Measurements from ENCODE around the gene ALX4.

The ALX4 gene

DNA sequence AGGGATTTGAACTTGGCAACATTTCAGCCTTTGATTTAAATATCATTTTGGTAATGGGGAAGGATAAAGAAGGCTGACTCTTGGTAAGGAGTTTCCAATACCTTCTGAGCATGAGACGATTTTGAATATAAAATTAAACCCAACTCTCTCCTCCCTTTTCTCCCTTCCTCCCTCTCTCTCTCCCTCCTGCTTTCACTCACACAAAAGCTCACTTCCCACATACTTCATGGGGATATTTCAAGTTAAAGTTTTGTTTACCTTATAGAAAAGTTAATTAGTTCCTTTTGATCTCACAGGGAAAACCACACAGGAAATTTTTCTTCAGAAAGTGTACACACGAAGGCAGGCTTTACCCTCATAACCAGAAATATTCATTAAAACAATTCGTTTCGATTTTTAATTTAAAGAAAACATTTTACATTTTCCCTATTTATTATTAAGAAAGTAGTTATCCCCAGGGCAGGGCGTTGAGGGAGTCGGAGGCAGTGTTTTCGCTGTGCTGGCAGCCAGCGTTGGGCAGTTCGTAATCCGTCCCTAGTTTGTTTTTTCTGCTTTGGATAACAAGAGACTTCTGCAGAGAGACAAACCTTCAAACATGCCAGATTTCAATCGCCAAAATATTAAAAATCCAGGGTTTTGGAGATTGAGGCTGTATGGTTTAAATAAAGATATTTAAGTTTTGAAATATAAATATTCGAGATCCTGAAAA is 25.3 kb upstream of the ALX4 start:
- no peak for DNase-seq

GRCh38 chr11:44334356-44335004 is 24.5 kb upstream of the ALX4 start:
- DNase-seq = no peak

DNA sequence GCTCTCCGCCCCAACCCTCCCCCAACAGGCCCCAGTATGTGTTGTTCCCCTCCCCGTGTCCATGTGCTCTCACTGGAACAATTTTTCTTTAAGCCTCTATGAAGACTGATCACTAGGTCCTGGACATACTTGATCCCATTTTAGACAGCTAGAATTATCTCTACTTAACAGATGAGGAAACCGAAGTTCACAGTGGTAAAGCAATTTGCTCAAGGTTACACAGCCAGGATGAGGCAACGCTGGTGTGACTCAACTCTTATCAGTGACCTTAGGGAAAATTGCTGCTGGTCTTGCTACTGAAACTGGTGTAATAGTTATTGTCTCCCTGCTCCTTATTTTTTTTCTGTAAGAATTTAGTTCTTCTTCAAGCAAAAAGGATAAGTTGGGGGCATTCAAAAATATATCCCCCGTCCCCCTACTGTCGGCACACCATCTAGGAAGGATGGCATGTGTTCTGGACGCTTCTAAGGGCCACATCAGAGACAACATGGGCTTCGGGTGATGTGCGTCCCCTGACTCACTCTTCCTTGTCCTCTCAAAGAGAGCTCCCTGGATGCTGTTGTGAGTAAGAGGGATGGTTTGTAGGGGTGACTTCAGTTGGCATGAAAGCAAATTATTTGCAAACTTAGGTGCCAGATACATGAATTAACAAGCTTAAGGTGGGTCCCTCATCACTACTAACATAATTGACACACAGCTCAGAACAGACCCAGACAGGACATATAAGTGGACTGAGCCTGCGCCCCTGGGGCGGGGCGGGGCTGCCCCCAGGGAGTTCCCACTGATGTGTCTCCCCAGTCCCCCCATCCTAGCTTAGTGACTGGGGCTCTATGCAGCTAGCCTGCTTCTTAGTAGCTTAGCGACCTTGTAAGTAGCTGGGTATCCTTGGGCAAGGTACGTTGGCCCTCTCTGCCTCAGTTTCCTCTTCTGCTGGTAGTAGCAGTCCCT is 23.6 kb upstream of the ALX4 start:
- DNase-seq = no peak

GRCh38 chr11:44332665-44333064 is 22.7 kb upstream of the ALX4 start:
- DNase-seq = no peak

- DNase-seq = no peak
These were observed 19.7 kb upstream of the ALX4 start for GRCh38 chr11:44329472-44330230.

GRCh38 chr11:44328138-44328660 is 18.3 kb upstream of the ALX4 start:
- DNase-seq = no peak

- peak in 1 of 2 experiments; percentile 37 for DNase-seq
These were observed 17.8 kb upstream of the ALX4 start for GRCh38 chr11:44327730-44328129.

GRCh38 chr11:44326615-44327475 is 16.9 kb upstream of the ALX4 start:
- DNase-seq = peak in 1 of 2 experiments; percentile 26

GRCh38 chr11:44325698-44326097 is 15.8 kb upstream of the ALX4 start:
- no peak for DNase-seq

DNA sequence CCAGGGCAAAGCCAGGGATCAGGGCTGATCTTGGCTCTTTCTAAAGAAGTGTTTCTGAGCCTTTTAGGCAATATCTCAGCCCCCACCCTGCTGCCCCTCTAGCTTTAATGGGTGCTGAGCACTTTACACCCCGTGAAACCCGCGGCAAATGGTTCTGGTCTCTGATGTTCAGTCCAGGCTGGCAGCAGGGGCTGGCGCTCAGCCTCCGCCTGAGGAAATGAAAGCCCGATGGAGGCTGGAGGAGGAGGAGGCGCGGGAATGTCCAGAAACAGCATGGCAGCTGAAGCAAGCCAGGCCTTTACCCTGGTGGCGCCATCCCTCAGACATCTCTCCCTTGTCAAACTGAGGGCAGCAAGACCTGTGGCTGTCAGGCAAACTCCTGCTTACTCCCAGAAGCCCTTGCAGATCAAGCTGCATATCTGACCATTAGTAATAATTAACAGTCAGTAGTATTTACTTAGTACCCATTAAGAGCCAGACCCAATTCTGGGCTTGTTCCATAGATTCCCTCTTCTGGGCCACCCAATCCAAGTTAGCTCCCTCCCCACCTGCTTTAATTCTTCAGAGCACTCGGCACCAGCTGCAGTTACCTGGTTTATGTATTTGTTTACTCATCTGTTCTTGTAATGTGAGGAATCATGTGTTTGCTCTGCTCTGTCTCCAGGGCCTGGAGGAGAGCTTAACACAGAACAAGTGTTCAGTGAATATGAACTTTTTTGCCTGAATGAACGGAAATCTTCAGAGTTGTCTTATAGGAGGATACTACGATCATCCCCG is 15.0 kb upstream of the ALX4 start:
- DNase-seq = peak in 1 of 2 experiments; percentile 18

DNA sequence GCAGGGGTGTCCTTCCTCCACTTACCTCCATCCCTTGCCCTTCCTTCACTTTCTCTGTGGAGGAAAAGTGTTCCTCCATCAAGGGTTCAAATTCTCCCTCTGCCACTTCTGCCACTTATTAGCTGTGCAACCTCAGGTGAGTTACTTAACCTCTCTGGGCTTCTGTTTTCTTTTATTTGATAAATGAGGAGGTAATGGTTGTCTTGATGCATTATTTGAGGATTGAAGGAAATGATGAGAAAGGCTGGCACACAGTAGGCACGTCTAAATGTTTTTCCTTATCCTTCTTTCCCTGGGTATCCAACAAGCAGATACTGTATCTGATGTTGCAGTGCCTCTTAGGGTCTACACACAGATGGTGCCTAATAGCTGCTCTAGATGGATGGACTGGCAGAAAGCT is 14.3 kb upstream of the ALX4 start:
- no peak for DNase-seq

DNA sequence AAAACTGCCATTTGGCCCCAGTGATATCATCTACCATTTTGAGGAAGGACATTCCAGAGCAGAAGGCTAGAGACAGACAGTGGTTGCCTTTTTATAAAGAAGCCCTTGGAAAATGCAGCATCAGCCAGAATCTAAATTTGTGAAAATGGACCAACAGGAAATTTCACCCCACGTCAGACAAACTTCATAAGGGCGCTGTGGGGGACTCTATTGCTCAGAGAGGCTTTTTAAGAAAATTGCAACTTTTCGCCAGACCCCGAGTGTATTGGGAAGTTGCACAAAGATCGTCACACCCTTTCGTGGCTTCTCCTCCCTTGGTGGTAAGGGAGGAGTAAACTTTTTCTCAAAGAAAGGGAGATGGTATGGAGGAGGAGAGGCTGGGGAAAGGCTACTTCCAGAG is 12.3 kb upstream of the ALX4 start:
- DNase-seq = no peak

- no peak for DNase-seq
These were observed 11.1 kb upstream of the ALX4 start for GRCh38 chr11:44321059-44321458.

DNA sequence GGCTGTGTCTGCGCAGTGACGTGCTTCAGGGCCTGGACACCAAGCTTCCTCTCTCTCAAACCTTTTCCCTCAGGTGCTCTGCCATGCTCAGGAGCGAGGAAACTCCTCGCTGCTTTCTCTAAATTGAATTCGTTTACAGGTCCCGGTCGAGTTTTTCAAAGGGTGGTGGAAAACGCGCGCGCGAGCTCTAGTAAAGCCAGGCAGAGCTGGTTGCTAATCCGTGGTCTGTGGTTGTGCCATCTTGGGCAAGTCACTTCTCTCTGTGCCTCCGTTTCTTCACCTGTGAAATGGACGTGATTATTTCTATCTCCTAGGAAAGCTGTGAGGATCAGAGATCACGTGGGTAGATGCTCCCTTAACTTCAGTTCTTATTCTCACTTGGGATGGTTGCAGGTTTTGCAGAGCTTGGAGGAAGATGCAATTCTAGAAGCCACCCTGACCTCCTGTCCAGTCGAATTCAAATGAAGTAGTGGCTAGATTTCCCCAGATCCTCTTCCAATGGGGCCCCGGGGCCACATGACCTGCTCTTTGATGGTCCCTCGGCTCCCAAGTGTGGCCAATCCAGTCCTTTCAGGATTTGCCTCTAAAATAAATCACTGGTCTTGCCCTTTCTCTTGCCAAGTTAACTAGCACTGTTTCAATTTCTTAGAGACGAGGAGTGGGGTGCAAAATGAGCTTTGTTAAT is 10.5 kb upstream of the ALX4 start:
- DNase-seq = no peak

DNA sequence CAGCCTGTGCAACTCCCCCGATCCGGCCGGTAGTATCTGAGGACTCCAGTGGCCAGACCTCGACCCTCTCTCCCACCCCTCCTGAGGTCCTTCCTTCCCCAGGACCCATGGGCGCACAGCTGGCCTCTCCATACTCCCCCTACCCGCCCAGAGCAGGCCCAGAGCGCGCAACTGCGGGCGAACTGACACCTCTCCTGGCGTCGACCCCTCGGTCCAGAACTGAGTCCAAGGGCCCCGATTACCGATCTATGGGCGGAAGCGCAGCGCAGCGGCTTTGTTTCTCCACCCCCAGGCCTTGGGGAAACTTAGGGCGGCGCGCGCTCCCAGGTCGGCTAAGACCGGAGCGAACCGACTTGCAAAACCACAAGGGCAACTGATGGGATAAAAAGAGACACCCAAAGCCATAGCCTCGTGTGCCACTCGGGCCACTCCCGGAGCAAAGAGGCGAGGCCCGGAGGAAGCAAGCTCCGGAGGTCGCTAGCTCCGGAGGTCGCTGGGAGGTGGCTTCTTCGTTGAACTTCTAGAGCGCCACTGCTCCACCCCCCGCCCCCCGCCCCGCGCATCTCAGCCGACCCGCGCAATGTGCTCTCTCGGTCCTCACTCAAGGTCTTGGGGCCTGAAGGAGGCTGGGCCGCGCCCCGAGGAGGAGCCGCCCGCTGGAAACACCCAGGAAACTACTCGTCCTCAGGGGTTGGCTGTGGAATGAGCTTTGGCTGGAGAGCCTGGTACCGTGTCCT is 9.8 kb upstream of the ALX4 start:
- no peak for DNase-seq

GRCh38 chr11:44319170-44319551 is 9.2 kb upstream of the ALX4 start:
- DNase-seq = no peak

- DNase-seq = no peak
These were observed 8.4 kb upstream of the ALX4 start for GRCh38 chr11:44318369-44318768.

- DNase-seq = peak in 1 of 2 experiments; percentile 65
These were observed 6.8 kb upstream of the ALX4 start for GRCh38 chr11:44316659-44317240.

Data from NCI-H526 (cell line).